Activated B cell treated with CpG ODN at 0.5 μM for 24 hours (primary cell): ENCODE results near the gene ARHGAP15. TPM values are rescaled to one million over a fixed set of nuclear protein-coding genes. Genes with fewer than 3 reads are reported as not detected.

ENCODE experiments used
- ATAC-seq: fragments of 200-7000 bp; cut with Tn5 transposase; one replicate; pipeline ENCODE4 v1.10.0; 2021; ENCODE audit warnings: low read depth, mild to moderate bottlenecking, moderate library complexity
- CTCF ChIA-PET: fragments of 350-600 bp; sonication (Branson Sonifier 250); formaldehyde crosslinking; loops from one replicate; lab custom pipeline; 2021; ENCODE audit warnings: antibody characterized with exemption; lab: Charles Lee
- POLR2A ChIA-PET: fragments of 350-600 bp; sonication (Branson Sonifier 250); formaldehyde crosslinking; loops from one replicate; lab custom pipeline; 2021; ENCODE audit warnings: antibody characterized with exemption; lab: Charles Lee
- DNase-seq: peaks from one replicate; pipeline ENCODE4 v3.0.0; 2022
- H3K27ac Mint-ChIP-seq: one replicate; pipeline ENCODE4 v1.8.0; 2020; ENCODE audit warnings: mixed read lengths
- H3K27me3 Mint-ChIP-seq: one replicate; pipeline ENCODE4 v1.8.0; 2021; ENCODE audit warnings: mixed read lengths
- H3K36me3 Mint-ChIP-seq: one replicate; pipeline ENCODE4 v1.8.0; 2021; ENCODE audit warnings: low read depth, mixed read lengths
- H3K4me1 Mint-ChIP-seq: one replicate; pipeline ENCODE4 v1.8.0; 2021; ENCODE audit warnings: mixed read lengths
- H3K4me3 Mint-ChIP-seq: one replicate; pipeline ENCODE4 v1.8.0; 2020; ENCODE audit warnings: mild to moderate bottlenecking, mixed read lengths
- H3K9me3 Mint-ChIP-seq: one replicate; pipeline ENCODE4 v1.8.0; 2020; ENCODE audit warnings: mixed read lengths
- intact Hi-C: fragments of 100-400 bp; cut with micrococcal nuclease; formaldehyde crosslinking; loops from one replicate; pipeline ENCODE4 v1.15.1; 2024
- total RNA-seq: library from RNA; stranded (reverse); gene quantifications from 2 replicates; pipeline ENCODE4 v1.2.3, GENCODE V29; 2022
- TF ChIP-seq, protein P1 (sequence below): fragments of 200-600 bp; IDR thresholded peaks from one replicate; pipeline ENCODE4 v1.8.0; 2022; ENCODE audit warnings: antibody characterized with exemption, mild to moderate bottlenecking

ARHGAP15 gene
- total RNA-seq, 1 donor from 2014 or later = 112 TPM

- intact Hi-C loops = no loop called here
- Mint-ChIP-seq H3K4me3 (no peak overlapping the region), H3K27me3 (peaks cover 4% of the 10 kb centered on the region), H3K36me3 (no peaks in the 10 kb centered on the region), H3K4me1 (no peaks in the 10 kb centered on the region), H3K9me3 (no peaks in the 10 kb centered on the region), H3K27ac (no peak overlapping the region)
- POLR2A ChIA-PET = no interaction called here
- DNase-seq (no peak), ATAC-seq (no peak)
- CTCF ChIA-PET = interaction anchor here (1.0 kb wide), 1 partner anchor 52 kb away, joined by 3 read pairs; no protein-coding TSS in a partner anchor
- TF ChIP-seq, protein P1, sequence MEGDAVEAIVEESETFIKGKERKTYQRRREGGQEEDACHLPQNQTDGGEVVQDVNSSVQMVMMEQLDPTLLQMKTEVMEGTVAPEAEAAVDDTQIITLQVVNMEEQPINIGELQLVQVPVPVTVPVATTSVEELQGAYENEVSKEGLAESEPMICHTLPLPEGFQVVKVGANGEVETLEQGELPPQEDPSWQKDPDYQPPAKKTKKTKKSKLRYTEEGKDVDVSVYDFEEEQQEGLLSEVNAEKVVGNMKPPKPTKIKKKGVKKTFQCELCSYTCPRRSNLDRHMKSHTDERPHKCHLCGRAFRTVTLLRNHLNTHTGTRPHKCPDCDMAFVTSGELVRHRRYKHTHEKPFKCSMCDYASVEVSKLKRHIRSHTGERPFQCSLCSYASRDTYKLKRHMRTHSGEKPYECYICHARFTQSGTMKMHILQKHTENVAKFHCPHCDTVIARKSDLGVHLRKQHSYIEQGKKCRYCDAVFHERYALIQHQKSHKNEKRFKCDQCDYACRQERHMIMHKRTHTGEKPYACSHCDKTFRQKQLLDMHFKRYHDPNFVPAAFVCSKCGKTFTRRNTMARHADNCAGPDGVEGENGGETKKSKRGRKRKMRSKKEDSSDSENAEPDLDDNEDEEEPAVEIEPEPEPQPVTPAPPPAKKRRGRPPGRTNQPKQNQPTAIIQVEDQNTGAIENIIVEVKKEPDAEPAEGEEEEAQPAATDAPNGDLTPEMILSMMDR = no peak
These were observed 658.5 kb downstream of the ARHGAP15 start for GRCh38 chr2:143787674-143788073.

DNA sequence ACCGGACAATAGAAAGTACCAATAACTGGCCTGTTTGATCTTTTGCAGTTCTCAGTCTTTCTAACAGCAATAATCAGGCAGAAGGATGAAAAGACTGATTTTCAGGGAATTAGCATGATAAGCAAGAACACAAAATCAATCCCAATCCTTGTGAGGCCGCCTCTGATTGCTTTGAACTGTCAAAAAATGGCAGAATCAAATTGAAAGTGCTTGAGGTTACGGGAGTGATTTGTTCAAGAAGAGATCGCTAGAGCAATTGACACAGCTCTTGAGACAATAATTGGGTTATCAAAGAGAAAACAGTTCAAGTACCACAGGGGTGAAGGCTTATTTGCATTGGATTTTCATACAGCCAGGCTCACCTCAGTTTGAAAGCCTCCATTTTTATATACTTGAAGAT lies 663.4 kb downstream of the ARHGAP15 start:
- Mint-ChIP-seq H3K27me3 (peaks cover 4% of the 10 kb centered on the region), H3K27ac (no peak overlapping the region), H3K9me3 (no peaks in the 10 kb centered on the region), H3K4me3 (no peak overlapping the region), H3K4me1 (no peaks in the 10 kb centered on the region), H3K36me3 (no peaks in the 10 kb centered on the region)
- TF ChIP-seq, protein P1 = no peak
- ATAC-seq (no peak), DNase-seq (no peak)
- CTCF ChIA-PET = no interaction called here
- intact Hi-C loops = no loop called here
- POLR2A ChIA-PET = no interaction called here

DNA sequence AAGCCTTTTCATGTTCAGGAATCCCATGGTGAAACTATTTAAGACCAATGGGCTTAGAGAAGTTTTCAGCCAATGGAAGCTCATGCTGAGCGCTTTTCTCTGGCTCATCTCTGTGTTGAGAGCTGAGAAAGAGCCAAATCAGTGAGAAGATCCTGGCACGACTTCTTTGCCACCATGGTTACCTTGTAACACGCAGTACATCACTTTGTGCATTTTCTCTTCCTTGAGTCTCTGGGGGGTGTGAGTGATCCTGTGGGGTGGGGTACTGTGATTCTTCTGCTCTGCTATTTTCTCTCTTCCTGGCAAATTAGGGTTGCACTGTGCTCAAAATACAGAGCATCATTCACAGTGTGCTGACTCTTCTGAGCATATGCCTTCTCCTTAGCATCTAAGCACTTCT lies 664.2 kb downstream of the ARHGAP15 start:
- TF ChIP-seq, protein P1 = no peak
- intact Hi-C loops = no loop called here
- no peaks in the 10 kb centered on the region for H3K9me3 Mint-ChIP-seq
- CTCF ChIA-PET = no interaction called here
- peaks cover 4% of the 10 kb centered on the region for H3K27me3 Mint-ChIP-seq
- no peak overlapping the region for H3K27ac Mint-ChIP-seq
- no peaks in the 10 kb centered on the region for H3K4me1 Mint-ChIP-seq
- no peaks in the 10 kb centered on the region for H3K36me3 Mint-ChIP-seq
- no peak overlapping the region for H3K4me3 Mint-ChIP-seq
- POLR2A ChIA-PET = no interaction called here
- DNase-seq (no peak), ATAC-seq (no peak)

- Mint-ChIP-seq H3K27me3 (no peaks in the 10 kb centered on the region), H3K36me3 (no peaks in the 10 kb centered on the region), H3K27ac (no peak overlapping the region), H3K4me3 (no peak overlapping the region), H3K4me1 (no peaks in the 10 kb centered on the region), H3K9me3 (no peaks in the 10 kb centered on the region)
- CTCF ChIA-PET = no interaction called here
- DNase-seq (no peak), ATAC-seq (no peak)
- intact Hi-C loops = no loop called here
- POLR2A ChIA-PET = no interaction called here
- TF ChIP-seq, protein P1 = no peak
These were observed 666.8 kb downstream of the ARHGAP15 start for GRCh38 chr2:143796051-143796450.

DNA sequence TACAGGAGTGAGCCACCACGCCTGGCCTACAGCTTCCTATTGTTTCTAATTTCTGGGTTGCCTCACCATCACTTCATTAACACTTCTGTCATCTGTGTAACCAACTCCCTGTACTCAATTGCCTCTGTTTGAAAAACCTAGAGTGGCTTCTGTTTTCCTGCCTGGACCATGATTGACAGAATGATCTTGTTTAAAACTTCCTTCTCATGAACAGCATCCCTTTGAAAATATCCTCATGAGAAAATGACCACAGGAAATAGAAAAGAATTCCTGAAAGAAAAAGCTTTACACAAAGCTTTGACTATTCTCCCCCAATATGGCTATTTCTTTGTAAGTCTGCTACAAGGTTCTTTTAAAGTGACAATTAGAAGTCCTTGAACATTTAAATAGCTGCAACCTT lies 672.3 kb downstream of the ARHGAP15 start:
- H3K4me3 Mint-ChIP-seq = no peak overlapping the region
- no peak overlapping the region for H3K27ac Mint-ChIP-seq
- ATAC-seq (no peak), DNase-seq (no peak)
- H3K36me3 Mint-ChIP-seq = no peaks in the 10 kb centered on the region
- TF ChIP-seq, protein P1 = no peak
- peaks cover 10% of the 10 kb centered on the region for H3K4me1 Mint-ChIP-seq
- H3K27me3 Mint-ChIP-seq = no peaks in the 10 kb centered on the region
- CTCF ChIA-PET = no interaction called here
- no peaks in the 10 kb centered on the region for H3K9me3 Mint-ChIP-seq
- POLR2A ChIA-PET = no interaction called here
- intact Hi-C loops = no loop called here
